IPS-20b (cell line): ENCODE results near the gene CCDC83.
"Not testable (repeated sequence)": the region's sequence is repeated elsewhere in the genome, so short reads cannot be mapped to it uniquely, and the experiment has no call there.

Experiments
- H3K27ac ChIP-seq: one replicate; pipeline ENCODE4 v1.5.1; 2013; ENCODE audit warnings: low read length
- H3K27me3 ChIP-seq: 2 replicates; pipeline ENCODE4 v1.6.1; 2013; ENCODE audit warnings: mild to moderate bottlenecking, low read length, inconsistent platforms; ENCODE audit not compliant: insufficient read depth
- H3K36me3 ChIP-seq: 2 replicates; pipeline ENCODE4 v1.6.1; 2013; ENCODE audit warnings: low read depth, mild to moderate bottlenecking, inconsistent platforms, low read length, moderate library complexity; ENCODE audit not compliant: insufficient read depth
- H3K4me1 ChIP-seq: 2 replicates; pipeline ENCODE4 v1.6.1; 2013; ENCODE audit warnings: mild to moderate bottlenecking, control low read depth, inconsistent platforms, low read length, moderate library complexity; ENCODE audit not compliant: insufficient read depth
- H3K4me3 ChIP-seq: 2 replicates; pipeline ENCODE4 v1.5.1; 2013; ENCODE audit warnings: mild to moderate bottlenecking, low read length, inconsistent platforms
- H3K9ac ChIP-seq: 2 replicates; pipeline ENCODE4 v1.6.1; 2013; ENCODE audit warnings: low read depth, mild to moderate bottlenecking, inconsistent platforms, low read length, moderate library complexity
- H3K9me3 ChIP-seq: 2 replicates; pipeline ENCODE4 v1.6.1; 2013; ENCODE audit warnings: mild to moderate bottlenecking, low read depth, low read length, inconsistent platforms; ENCODE audit not compliant: insufficient read depth

Gene CCDC83

DNA sequence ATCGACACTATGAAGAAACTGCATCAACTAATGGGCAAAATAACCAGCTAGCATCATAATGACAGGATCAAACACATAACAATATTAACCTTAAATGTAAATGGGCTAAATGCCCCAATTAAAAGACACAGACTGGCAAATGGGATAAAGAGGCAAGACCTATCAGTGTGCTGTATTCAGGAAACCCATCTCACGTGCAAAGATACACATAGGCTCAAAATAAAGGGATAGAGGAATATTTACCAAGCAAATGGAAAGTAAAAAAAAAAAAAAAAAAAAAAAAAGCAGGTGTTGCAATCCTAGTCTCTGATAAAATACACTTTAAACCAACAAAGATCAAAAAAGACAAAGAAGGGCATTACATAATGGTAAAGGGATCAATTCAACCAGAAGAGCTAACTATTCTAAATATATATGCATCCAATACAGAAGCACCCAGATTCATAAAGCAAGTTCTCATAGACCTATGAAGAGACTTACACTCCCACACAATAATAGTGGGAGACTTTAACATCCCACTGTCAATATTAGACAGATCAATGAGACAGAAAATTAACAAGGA is 71.6 kb downstream of the CCDC83 start:
- H3K27me3 ChIP-seq, H3K36me3 ChIP-seq: not testable (repeated sequence)

GRCh38 chr11:85930879-85931366 is 75.7 kb downstream of the CCDC83 start:
- H3K4me3 ChIP-seq: no peak overlapping the region
- H3K9me3 ChIP-seq: no peaks in the 10 kb centered on the region
- H3K36me3 ChIP-seq: no peaks in the 10 kb centered on the region
- H3K9ac ChIP-seq: no peak overlapping the region
- no peaks in the 10 kb centered on the region for H3K27me3 ChIP-seq
- no peak overlapping the region for H3K27ac ChIP-seq
- no peaks in the 10 kb centered on the region for H3K4me1 ChIP-seq

More for the DNA sequence above, 71.6 kb downstream of the CCDC83 start:
- H3K9ac ChIP-seq, H3K4me1 ChIP-seq, H3K9me3 ChIP-seq, H3K4me3 ChIP-seq, H3K27ac ChIP-seq: not testable (repeated sequence)

DNA sequence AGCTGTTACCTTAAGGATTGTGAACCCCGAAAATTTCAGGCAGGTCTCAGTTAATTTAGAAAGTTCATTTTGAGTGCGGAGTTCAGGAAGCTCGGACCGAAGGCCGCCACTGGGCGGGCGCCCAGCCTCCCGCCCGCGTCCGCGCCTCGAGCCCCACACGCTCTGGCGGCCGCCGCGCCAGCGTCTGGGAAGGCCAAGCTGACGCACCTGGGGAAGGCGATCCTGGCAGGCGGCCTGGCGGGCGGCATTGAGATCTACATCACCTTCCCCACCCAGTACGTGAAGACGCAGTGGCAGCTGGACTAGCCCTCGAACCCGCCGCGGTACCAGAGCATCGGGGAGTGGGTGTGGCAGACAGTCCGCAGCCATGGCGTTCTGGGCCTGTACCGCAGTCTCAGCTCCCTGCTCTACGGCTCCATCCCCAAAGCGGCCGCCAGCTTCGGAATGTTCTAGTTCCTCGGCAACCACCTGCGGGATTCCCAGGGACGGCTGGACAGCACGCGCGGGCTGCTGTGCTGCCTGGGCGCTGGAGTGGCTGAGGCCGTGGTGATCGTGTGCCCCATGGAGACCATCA is 79.5 kb downstream of the CCDC83 start:
- Histone ChIP-seq H3K9me3 (peaks cover 5% of the 10 kb centered on the region; the same call in 1 of the 2 replicates), H3K4me1 (no peaks in the 10 kb centered on the region), H3K27me3 (no peaks in the 10 kb centered on the region), H3K27ac (no peak overlapping the region), H3K4me3 (no peak overlapping the region), H3K9ac (no peak overlapping the region), H3K36me3 (no peaks in the 10 kb centered on the region)

- no peaks in the 10 kb centered on the region for H3K36me3 ChIP-seq
- H3K4me3 ChIP-seq: no peak overlapping the region
- no peak overlapping the region for H3K27ac ChIP-seq
- H3K9ac ChIP-seq: no peak overlapping the region
- H3K9me3 ChIP-seq: peaks cover 5% of the 10 kb centered on the region; the same call in 1 of the 2 replicates
- no peaks in the 10 kb centered on the region for H3K4me1 ChIP-seq
- no peaks in the 10 kb centered on the region for H3K27me3 ChIP-seq
Measured at GRCh38 chr11:85935751-85936150, 80.6 kb downstream of the CCDC83 start.

GRCh38 chr11:85937835-85938234 is 82.7 kb downstream of the CCDC83 start:
- H3K27ac ChIP-seq: no peak overlapping the region
- no peaks in the 10 kb centered on the region for H3K27me3 ChIP-seq
- H3K36me3 ChIP-seq: no peaks in the 10 kb centered on the region
- peaks cover 5% of the 10 kb centered on the region; the same call in 1 of the 2 replicates for H3K9me3 ChIP-seq
- H3K4me3 ChIP-seq: no peak overlapping the region
- no peak overlapping the region for H3K9ac ChIP-seq
- H3K4me1 ChIP-seq: no peaks in the 10 kb centered on the region

- no peaks in the 10 kb centered on the region for H3K36me3 ChIP-seq
- no peaks in the 10 kb centered on the region for H3K4me1 ChIP-seq
- peaks cover 5% of the 10 kb centered on the region; the same call in 1 of the 2 replicates for H3K9me3 ChIP-seq
Measured at GRCh38 chr11:85939099-85940015, 84.2 kb downstream of the CCDC83 start.

GRCh38 chr11:85941380-85941973 is 86.3 kb downstream of the CCDC83 start:
- Histone ChIP-seq H3K27ac (no peak overlapping the region), H3K9me3 (peaks cover 14% of the 10 kb centered on the region), H3K27me3 (no peaks in the 10 kb centered on the region), H3K4me1 (no peaks in the 10 kb centered on the region), H3K9ac (no peak overlapping the region), H3K4me3 (no peak overlapping the region), H3K36me3 (no peaks in the 10 kb centered on the region)

More at GRCh38 chr11:85939099-85940015, 84.2 kb downstream of the CCDC83 start:
- H3K4me3 ChIP-seq: no peak overlapping the region
- H3K27me3 ChIP-seq: no peaks in the 10 kb centered on the region
- no peak overlapping the region for H3K27ac ChIP-seq
- no peak overlapping the region for H3K9ac ChIP-seq

DNA sequence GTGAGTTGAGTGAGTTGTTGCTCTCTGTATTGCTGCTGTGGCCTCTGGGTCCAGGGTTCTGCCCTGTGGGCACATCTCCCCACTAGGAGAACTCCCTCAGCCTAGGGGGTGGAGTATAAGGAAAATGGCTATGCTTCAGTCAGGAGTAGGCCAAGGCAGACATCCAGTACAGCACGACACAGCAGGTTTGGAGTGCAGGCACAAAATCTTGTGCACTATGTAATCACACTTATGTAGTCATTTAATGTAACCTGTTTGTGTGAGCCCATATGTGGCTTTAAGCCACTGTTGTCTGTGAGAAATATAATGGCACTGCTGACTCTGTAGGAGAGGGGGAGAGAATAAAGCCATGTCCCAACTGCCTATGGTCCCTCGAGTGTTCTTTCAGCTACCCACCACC is 90.1 kb downstream of the CCDC83 start:
- no peaks in the 10 kb centered on the region for H3K36me3 ChIP-seq
- H3K27me3 ChIP-seq: no peaks in the 10 kb centered on the region
- no peak overlapping the region for H3K9ac ChIP-seq
- no peaks in the 10 kb centered on the region for H3K4me1 ChIP-seq
- H3K27ac ChIP-seq: no peak overlapping the region
- peaks cover 8% of the 10 kb centered on the region for H3K9me3 ChIP-seq
- H3K4me3 ChIP-seq: no peak overlapping the region

DNA sequence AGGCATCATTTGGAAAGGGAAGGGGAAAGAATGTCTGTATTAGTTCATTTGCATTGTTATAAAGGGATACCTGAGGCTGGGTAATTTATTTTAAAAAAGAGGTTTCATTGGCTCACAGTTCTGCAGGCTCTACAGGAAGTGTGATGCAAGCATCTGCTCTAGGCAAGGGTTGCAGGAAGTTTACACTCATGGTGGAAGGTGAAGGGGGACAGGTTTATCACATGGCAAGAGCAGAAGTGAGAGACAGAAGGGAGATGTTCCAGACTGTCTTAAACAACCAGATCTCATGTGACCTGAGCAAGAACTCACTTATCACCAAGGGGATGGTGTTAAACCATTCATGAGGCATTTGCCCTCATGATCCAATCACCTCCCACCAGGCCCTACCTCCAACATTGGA is 90.6 kb downstream of the CCDC83 start:
- no peaks in the 10 kb centered on the region for H3K4me1 ChIP-seq
- peaks cover 8% of the 10 kb centered on the region for H3K9me3 ChIP-seq
- no peak overlapping the region for H3K4me3 ChIP-seq
- no peaks in the 10 kb centered on the region for H3K36me3 ChIP-seq
- no peaks in the 10 kb centered on the region for H3K27me3 ChIP-seq
- H3K27ac ChIP-seq: no peak overlapping the region
- H3K9ac ChIP-seq: no peak overlapping the region

- Histone ChIP-seq H3K4me3 (no peak overlapping the region), H3K27me3 (no peaks in the 10 kb centered on the region), H3K4me1 (no peaks in the 10 kb centered on the region), H3K27ac (no peak overlapping the region), H3K36me3 (no peaks in the 10 kb centered on the region), H3K9me3 (peaks cover 8% of the 10 kb centered on the region), H3K9ac (no peak overlapping the region)
Measured at GRCh38 chr11:85946221-85946620, 91.0 kb downstream of the CCDC83 start.

- H3K27me3 ChIP-seq: no peaks in the 10 kb centered on the region
- no peak overlapping the region for H3K4me3 ChIP-seq
- H3K36me3 ChIP-seq: no peaks in the 10 kb centered on the region
- H3K9ac ChIP-seq: no peak overlapping the region
- H3K9me3 ChIP-seq: peaks cover 8% of the 10 kb centered on the region
- no peaks in the 10 kb centered on the region for H3K4me1 ChIP-seq
- H3K27ac ChIP-seq: no peak overlapping the region
Measured at GRCh38 chr11:85947431-85948272, 92.5 kb downstream of the CCDC83 start.
